Subcutaneous abdominal adipose tissue (tissue), 5 donors: ENCODE results near the gene GSTCD.
"Not testable (repeated sequence)": the region's sequence is repeated elsewhere in the genome, so short reads cannot be mapped to it uniquely, and the experiment has no call there.

ENCODE experiments used
- H3K27ac ChIP-seq: one replicate; pipeline ENCODE4 v1.7.0; 2013; ENCODE audit warnings: low read depth, mild to moderate bottlenecking, inconsistent platforms, low read length, moderate library complexity
- H3K27me3 ChIP-seq, 5 donors: one replicate each; pipeline ENCODE4 v1.7.0; 2013; ENCODE audit warnings: low read length in 5 of 5, inconsistent platforms in 1 of 5; ENCODE audit not compliant: control insufficient read depth in 5 of 5, insufficient read depth in 4 of 5
- H3K36me3 ChIP-seq, 5 donors: one replicate each; pipeline ENCODE4 v1.7.0; 2013; ENCODE audit warnings: low read length in 5 of 5; ENCODE audit not compliant: control insufficient read depth in 5 of 5, insufficient read depth in 5 of 5
- H3K4me1 ChIP-seq, 5 donors: one replicate each; pipeline ENCODE4 v1.7.0; 2013; ENCODE audit warnings: low read length in 5 of 5, mild to moderate bottlenecking in 3 of 5, moderate library complexity in 1 of 5; ENCODE audit not compliant: control insufficient read depth in 5 of 5, insufficient read depth in 5 of 5
- H3K4me3 ChIP-seq, 5 donors: one replicate each; pipeline ENCODE4 v1.7.0; 2013; ENCODE audit warnings: low read length in 5 of 5, low read depth in 1 of 5
- H3K9ac ChIP-seq, 5 donors: one replicate each; pipeline ENCODE4 v1.7.0; 2013; ENCODE audit warnings: low read length in 5 of 5, mild to moderate bottlenecking in 4 of 5, moderate library complexity in 3 of 5
- H3K9me3 ChIP-seq, 5 donors: one replicate each; pipeline ENCODE4 v1.7.0; 2013; ENCODE audit warnings: low read length in 5 of 5; ENCODE audit not compliant: control insufficient read depth in 5 of 5
- donor health status: healthy.
- donor health status: healthy.
- donor health status: healthy.
- donor health status: healthy.
- donor health status: healthy.

GSTCD gene

DNA sequence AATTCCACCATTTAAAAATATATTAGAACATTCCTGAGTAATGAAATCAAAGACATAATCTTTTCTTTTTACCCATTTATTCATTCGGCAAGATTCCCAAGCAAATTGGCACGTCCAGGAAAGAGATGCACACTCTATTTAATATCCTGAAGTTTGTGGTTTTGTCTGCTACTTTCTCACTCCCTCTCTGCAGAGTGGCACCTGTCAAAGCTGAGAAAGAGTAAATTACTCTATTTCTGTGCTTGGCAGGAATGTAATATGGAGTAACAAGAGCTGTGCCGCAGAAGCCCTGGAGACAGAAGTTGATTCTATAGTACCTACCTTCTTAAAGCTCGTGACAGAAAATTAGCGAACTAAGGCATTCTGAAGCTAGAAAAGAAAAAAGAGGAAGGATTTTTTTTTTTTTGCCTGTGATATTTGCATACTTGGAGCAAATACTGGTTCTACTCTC lies 5.5 kb downstream of the GSTCD start:
- H3K4me3 ChIP-seq, result peak overlapping the region in 1 of 5 donors; percentile 34
- H3K36me3 ChIP-seq, result peaks cover 0 to 2% (median 0%) of the 10 kb centered on the region in 5 donors

DNA sequence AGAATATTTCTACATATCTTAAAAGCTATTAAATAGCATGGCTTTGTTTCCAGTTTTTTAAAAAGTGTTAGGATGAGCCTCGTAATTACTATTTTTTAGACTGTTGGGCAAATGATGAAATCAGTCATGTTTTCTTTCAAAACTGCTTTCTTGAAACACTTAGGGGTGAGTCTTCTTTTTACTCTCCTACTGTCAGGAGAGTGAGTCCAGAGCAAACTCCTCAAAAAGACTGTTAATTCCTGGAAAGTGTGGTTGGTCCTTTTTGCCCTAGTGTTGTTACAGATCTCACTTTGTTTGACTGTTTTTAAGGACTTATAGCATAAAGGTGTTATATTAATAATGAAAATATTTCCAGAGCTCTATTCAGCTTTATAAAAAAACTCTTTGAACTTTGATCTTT lies 6.3 kb downstream of the GSTCD start:
- no peak overlapping the region for H3K4me3 ChIP-seq
- H3K4me1 ChIP-seq, result peaks cover 0 to 6% (median 0%) of the 10 kb centered on the region in 5 donors

More for the DNA sequence above, 5.5 kb downstream of the GSTCD start:
- Histone ChIP-seq H3K27me3 (no peaks in the 10 kb centered on the region), H3K27ac (no peak overlapping the region), H3K9me3 (no peaks in the 10 kb centered on the region), H3K4me1 (peaks cover 0 to 14% (median 6%) of the 10 kb centered on the region in 5 donors), H3K9ac (peak overlapping the region in 1 of 5 donors; percentile 45)

DNA sequence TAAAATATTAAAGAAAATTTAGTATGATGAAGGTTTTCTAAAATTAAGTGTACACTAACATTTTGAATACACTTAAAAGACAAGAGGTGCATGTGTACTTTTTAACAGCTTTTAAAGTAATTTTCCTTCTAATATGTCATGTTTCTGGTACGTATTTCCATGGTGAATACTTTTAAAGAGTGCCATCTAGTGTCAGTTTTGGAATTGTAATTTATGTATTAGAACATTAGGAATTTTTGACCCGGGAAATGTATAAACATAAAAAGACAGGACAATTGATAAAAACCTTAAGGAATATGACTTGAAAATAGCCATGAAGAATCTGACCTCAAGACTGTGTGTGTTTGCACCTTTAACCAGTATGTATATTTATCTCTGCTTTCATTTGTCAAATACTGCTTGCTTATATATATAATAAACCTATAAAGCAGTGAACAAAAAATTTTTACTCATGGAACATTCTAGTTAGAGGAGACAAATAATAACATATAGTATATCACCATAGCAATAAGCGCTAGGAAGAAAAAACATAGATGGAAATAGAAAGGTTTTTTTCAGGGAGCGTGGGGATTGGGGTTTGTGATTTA lies 7.2 kb downstream of the GSTCD start:
- no peak overlapping the region for H3K9ac ChIP-seq
- peaks cover 0 to 7% (median 3%) of the 10 kb centered on the region in 5 donors for H3K36me3 ChIP-seq
- H3K27ac ChIP-seq, result no peak overlapping the region
- H3K4me1 ChIP-seq, result peaks cover 0 to 5% (median 0%) of the 10 kb centered on the region in 5 donors
- H3K27me3 ChIP-seq, result no peaks in the 10 kb centered on the region
- no peaks in the 10 kb centered on the region for H3K9me3 ChIP-seq
- H3K4me3 ChIP-seq, result no peak overlapping the region

More for the DNA sequence above, 6.3 kb downstream of the GSTCD start:
- Histone ChIP-seq H3K36me3 (peaks cover 0 to 7% (median under 1%) of the 10 kb centered on the region in 5 donors), H3K9ac (no peak overlapping the region), H3K9me3 (no peaks in the 10 kb centered on the region), H3K27ac (no peak overlapping the region), H3K27me3 (no peaks in the 10 kb centered on the region)

DNA sequence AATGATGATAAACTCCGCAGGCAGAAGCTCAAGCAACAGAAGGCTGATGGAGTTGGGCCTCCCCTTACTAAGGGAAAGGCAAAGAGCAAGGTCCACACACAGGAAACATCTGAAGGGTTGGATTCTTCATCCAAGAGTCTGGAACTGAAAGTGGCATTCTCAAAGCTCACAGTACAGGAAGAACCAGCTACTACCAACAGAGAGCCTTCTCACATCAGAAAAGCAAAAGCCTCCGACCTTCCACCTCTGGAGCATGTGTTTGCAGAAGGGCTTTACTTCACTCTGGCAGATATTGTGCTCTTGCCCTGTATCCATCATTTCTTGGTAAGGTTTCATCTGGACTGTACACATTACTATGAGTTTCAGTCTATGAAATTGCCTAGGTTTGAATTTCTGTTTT lies 10.6 kb downstream of the GSTCD start:
- Histone ChIP-seq H3K9ac (no peak overlapping the region), H3K4me3 (no peak overlapping the region), H3K27me3 (no peaks in the 10 kb centered on the region), H3K9me3 (no peaks in the 10 kb centered on the region), H3K36me3 (peaks cover 0 to 7% (median 3%) of the 10 kb centered on the region in 5 donors), H3K27ac (no peak overlapping the region), H3K4me1 (peaks cover 0 to 5% (median 0%) of the 10 kb centered on the region in 5 donors)

GRCh38 chr4:105725623-105726022 lies 17.0 kb downstream of the GSTCD start:
- H3K27ac ChIP-seq, result no peak overlapping the region
- no peaks in the 10 kb centered on the region for H3K27me3 ChIP-seq
- no peaks in the 10 kb centered on the region for H3K9me3 ChIP-seq
- no peaks in the 10 kb centered on the region for H3K4me1 ChIP-seq
- H3K9ac ChIP-seq, result no peak overlapping the region
- no peak overlapping the region for H3K4me3 ChIP-seq
- peaks cover 0 to 6% (median 0%) of the 10 kb centered on the region in 5 donors for H3K36me3 ChIP-seq

GRCh38 chr4:105729895-105730294 lies 21.3 kb downstream of the GSTCD start:
- H3K4me3 ChIP-seq, H3K27me3 ChIP-seq, H3K9me3 ChIP-seq, H3K36me3 ChIP-seq, H3K4me1 ChIP-seq, H3K27ac ChIP-seq, H3K9ac ChIP-seq: not testable (repeated sequence)

DNA sequence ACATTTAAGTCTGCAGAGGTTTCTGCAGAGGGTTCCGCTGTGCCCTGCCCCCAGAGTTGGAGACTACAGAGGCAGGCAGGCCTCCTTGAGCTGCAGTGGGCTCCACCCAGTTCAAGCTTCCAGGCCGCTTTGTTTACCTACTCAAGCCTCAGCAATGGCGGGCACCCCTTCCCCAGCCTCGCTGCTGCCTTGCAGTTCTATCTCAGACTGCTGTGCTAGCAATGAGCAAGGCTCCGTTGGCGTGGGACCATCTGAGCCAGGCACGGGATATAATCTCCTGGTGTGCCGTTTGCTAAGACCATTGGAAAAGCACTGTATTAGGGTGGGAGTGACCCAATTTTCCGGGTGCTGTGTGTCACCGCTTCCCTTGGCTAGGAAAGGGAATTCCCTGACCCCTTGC lies 26.6 kb downstream of the GSTCD start:
- Histone ChIP-seq H3K36me3 (peaks cover 0 to 18% (median 6%) of the 10 kb centered on the region in 5 donors), H3K9me3 (peaks cover 3 to 18% (median 14%) of the 10 kb centered on the region in 5 donors)
- H3K27ac ChIP-seq, H3K4me1 ChIP-seq, H3K27me3 ChIP-seq, H3K9ac ChIP-seq, H3K4me3 ChIP-seq: not testable (repeated sequence)

DNA sequence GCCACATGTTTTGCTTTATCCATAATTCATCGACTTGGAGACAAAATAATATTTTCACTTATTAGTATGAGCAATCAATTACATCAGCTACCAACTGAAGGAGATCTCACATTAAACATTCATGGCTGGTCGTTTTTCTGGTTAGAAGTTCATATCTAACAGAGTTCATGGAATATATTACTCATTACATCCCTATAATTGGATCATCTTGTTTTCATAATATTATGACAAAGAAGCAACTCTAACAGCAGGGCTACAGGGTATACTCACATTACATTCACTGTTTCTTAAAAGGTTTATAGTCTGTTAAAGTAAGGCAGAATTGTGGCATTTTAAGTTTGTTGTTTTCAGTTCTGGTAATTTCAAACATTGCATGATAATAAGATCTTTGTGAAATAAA lies 33.0 kb downstream of the GSTCD start:
- Histone ChIP-seq H3K9me3 (peaks cover 3 to 12% (median 8%) of the 10 kb centered on the region in 5 donors), H3K9ac (no peak overlapping the region), H3K4me3 (no peak overlapping the region), H3K27me3 (no peaks in the 10 kb centered on the region), H3K27ac (no peak overlapping the region), H3K4me1 (no peaks in the 10 kb centered on the region), H3K36me3 (peaks cover 0 to 17% (median 4%) of the 10 kb centered on the region in 5 donors)

DNA sequence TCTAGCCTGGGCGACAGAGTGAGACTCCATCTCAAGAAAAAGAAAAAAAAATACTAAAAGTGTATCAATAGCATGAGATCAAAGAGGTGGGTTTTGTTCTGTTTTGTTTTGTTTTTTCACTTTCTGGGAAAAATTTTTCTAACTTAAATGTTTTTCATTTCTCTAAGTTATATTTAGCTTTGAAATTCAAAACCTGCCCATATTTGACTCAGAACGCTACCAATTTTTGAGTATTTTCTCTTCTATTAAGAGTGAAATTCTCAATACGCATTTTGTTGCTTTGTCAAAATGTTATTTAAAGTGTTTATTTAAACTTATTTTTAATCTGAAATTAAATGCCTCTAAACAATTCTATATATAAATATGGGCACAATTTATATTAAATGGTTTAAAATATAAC lies 39.6 kb downstream of the GSTCD start:
- H3K9me3 ChIP-seq, result no peaks in the 10 kb centered on the region
- H3K4me3 ChIP-seq, result no peak overlapping the region
- peaks cover 0 to 11% (median 0%) of the 10 kb centered on the region in 5 donors for H3K36me3 ChIP-seq
- H3K9ac ChIP-seq, result no peak overlapping the region
- H3K27ac ChIP-seq, result no peak overlapping the region
- no peaks in the 10 kb centered on the region for H3K4me1 ChIP-seq
- H3K27me3 ChIP-seq, result no peaks in the 10 kb centered on the region

- H3K9me3 ChIP-seq, result no peaks in the 10 kb centered on the region
- H3K27me3 ChIP-seq, result no peaks in the 10 kb centered on the region
- no peak overlapping the region for H3K4me3 ChIP-seq
- H3K4me1 ChIP-seq, result no peaks in the 10 kb centered on the region
- no peak overlapping the region for H3K27ac ChIP-seq
- H3K36me3 ChIP-seq, result peaks cover 0 to 6% (median 0%) of the 10 kb centered on the region in 5 donors
- H3K9ac ChIP-seq, result no peak overlapping the region
Measured at GRCh38 chr4:105751718-105752299, 43.2 kb downstream of the GSTCD start.
